Esophagus (tissue), 2 donors: Measurements from ENCODE around the gene PRH2. TPM values are rescaled to one million over a fixed set of nuclear protein-coding genes. Genes with fewer than 3 reads are reported as not detected.

ENCODE experiments used
- H3K27ac ChIP-seq, 2 donors: one replicate each; pipeline ENCODE4 v1.5.1; 2013; ENCODE audit warnings: low read depth in 2 of 2, mild to moderate bottlenecking in 2 of 2, inconsistent platforms in 1 of 2, low read length in 1 of 2, moderate library complexity in 1 of 2
- H3K27me3 ChIP-seq, 2 donors: one replicate each; pipeline ENCODE4 v1.6.1; 2013; ENCODE audit warnings: low read length in 2 of 2, control low read depth in 1 of 2, mild to moderate bottlenecking in 1 of 2; ENCODE audit not compliant: insufficient read depth in 2 of 2, control insufficient read depth in 1 of 2
- H3K36me3 ChIP-seq, 2 donors: one replicate each; pipeline ENCODE4 v1.6.1; 2013; ENCODE audit warnings: low read length in 1 of 2; ENCODE audit not compliant: control insufficient read depth in 2 of 2, insufficient read depth in 2 of 2
- H3K4me1 ChIP-seq, 2 donors: one replicate each; pipeline ENCODE4 v1.6.1; 2013; ENCODE audit warnings: low read length in 1 of 2; ENCODE audit not compliant: control insufficient read depth in 2 of 2, insufficient read depth in 2 of 2
- H3K4me3 ChIP-seq, 2 donors: one replicate each; pipeline ENCODE4 v1.5.1; 2013; ENCODE audit warnings: low read length in 2 of 2, mild to moderate bottlenecking in 2 of 2, low read depth in 1 of 2, moderate library complexity in 1 of 2
- H3K9me3 ChIP-seq, 2 donors: one replicate each; pipeline ENCODE4 v1.6.1; 2013; ENCODE audit warnings: mild to moderate bottlenecking in 2 of 2, low read depth in 1 of 2, low read length in 1 of 2, moderate library complexity in 1 of 2; ENCODE audit not compliant: control insufficient read depth in 2 of 2, insufficient read depth in 1 of 2
- WGBS, 2 donors: extraction: QIAGEN DNeasy Blood & Tissue Kit; methylation state at CpG; one replicate each; pipeline ENCODE4 v1.1.7; 2013; 5-methylcytosine and 5-hydroxymethylcytosine counted together
- polyA plus RNA-seq, 2 donors: library from polyadenylated mRNA; stranded (reverse); fragments of 200-250 nt; gene quantifications; one replicate each; pipeline ENCODE4 v1.2.3, GENCODE V29; 2013
- donor health status: healthy with polysubstance abuse.
- donor health status: Bipolar disorder and iron deficiency.

PRH2 gene
- polyA plus RNA-seq, result not detected

DNA sequence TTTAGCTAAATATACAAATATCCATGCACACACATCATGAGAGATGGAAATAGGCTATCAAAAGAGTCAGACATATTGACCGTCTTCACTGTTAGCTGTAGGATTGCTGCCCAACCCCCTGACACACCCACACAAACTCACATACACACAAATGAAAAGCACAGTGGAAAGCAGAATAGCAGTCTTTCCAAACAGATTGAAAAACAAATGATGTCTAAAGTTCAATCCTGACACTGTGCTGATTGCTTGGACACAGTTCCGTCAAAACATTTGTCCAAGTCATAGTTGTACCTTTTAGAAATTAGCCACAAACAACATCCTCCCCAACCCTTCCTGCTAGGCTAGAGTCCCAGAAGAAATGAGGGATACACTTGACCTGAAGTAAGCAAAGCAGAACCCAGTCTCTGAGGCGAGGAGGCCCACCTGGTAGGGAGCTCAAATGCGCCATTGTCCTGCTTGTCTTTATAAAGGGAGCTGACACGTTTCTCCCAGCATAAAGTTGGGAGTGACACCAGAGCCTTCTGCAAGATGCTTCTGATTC is at the start of gene PRH2:
Gene PRH2, plus strand, starts transcription at position 491 of the 541 bp plus-strand sequence. Its CDS starts 38 bp downstream, at position 529.
- Histone ChIP-seq H3K4me1 (no peaks in the 10 kb centered on the region), H3K4me3 (no peak within 1 kb of the TSS), H3K27me3 (no peaks in the 10 kb centered on the region), H3K27ac (no peak within 1 kb of the TSS), H3K36me3 (no peaks in the 10 kb centered on the region), H3K9me3 (no peaks in the 10 kb centered on the region)
- 92 to 96% methylated on average over 5 of the region's 5 CpGs for WGBS, 2 donors

DNA sequence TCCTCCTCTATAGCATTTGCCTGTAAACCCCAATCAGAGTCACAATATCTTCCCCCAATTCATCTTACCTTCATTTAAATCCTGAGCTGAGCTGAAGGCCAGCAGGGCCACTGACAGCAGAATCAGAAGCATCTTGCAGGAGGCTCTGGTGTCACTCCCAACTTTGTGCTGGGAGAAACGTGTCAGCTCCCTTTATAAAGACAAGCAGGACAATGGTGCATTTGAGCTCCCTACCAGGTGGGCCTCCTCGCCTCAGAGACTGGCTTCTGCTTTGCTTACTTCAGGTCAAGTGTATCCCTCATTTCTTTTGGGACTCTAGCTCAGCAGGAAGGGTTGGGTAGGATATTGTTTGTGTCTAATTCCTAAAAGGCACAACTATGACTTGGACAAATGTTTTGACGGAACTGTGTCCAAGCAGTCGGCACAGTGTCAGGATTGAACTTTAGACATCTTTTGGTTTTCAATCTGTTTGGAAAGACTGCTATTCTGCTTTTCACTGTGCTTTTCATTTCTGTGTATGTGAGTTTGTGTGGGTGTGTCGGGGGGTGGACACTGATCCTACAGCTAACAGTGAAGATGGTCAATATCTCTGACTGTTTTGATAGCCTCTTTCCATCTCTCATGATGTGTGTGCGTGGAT is 44.8 kb upstream of the PRH2 start, which contains the start of gene PRH1:
Gene PRH1, minus strand, starts transcription at position 170 of the 640 bp plus-strand sequence. Its CDS starts 38 bp downstream, at position 132.
- Histone ChIP-seq H3K27ac (no peak within 1 kb of the TSS), H3K27me3 (no peaks in the 10 kb centered on the region), H3K4me1 (no peaks in the 10 kb centered on the region), H3K4me3 (no peak within 1 kb of the TSS), H3K9me3 (no peaks in the 10 kb centered on the region), H3K36me3 (no peaks in the 10 kb centered on the region)
- WGBS, 2 donors, result 93 to 95% methylated on average over 6 of the region's 6 CpGs

DNA sequence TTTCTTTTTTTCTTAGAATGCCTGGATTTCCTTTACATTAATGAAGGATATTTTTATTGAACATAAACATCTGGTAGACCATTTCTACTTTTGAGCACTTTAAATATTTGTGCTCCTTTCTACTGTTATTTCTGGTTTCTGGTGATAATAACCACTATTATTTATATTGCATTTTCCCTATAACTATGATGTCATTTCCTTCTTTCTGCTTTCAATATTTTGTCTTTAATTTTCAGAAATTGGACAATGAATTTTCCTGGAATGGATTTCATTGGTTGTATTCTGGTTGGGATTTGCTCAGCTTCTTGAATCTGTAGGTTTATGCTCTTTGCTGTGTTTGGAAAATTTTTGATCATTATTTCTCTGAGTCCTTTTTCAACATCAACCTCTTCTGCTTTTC is 39.8 kb upstream of the PRH2 start:
- H3K27ac ChIP-seq, result no peak overlapping the region
- H3K4me1 ChIP-seq, result no peaks in the 10 kb centered on the region

DNA sequence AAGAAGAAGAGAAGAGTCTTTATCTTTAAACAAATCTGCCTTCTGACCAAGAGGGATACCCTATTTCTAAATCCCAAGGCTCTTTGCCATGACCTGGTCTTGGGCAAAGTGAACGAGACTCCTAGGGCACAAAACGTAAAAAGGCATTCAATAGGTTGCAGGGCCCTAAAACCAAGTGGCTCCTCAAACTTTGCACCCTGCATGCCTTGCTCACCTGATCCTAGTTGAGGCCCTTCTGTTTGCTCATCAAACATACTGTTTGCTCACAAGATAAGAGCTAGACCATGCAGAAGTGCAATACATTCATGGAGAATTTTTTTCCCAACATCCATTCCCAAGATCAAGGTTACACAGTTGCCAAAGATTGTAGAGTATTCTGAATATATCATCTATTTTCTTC is 37.1 kb upstream of the PRH2 start:
- H3K9me3 ChIP-seq, result no peaks in the 10 kb centered on the region
- no peaks in the 10 kb centered on the region for H3K4me1 ChIP-seq
- H3K36me3 ChIP-seq, result no peaks in the 10 kb centered on the region
- H3K27ac ChIP-seq, result no peak overlapping the region
- H3K27me3 ChIP-seq, result no peaks in the 10 kb centered on the region
- H3K4me3 ChIP-seq, result no peak overlapping the region
- WGBS, 2 donors, result 74 to 90% methylated on average over 2 of the region's 2 CpGs

More for the DNA sequence above, 39.8 kb upstream of the PRH2 start:
- Histone ChIP-seq H3K4me3 (no peak overlapping the region), H3K9me3 (no peaks in the 10 kb centered on the region), H3K36me3 (no peaks in the 10 kb centered on the region), H3K27me3 (no peaks in the 10 kb centered on the region)

DNA sequence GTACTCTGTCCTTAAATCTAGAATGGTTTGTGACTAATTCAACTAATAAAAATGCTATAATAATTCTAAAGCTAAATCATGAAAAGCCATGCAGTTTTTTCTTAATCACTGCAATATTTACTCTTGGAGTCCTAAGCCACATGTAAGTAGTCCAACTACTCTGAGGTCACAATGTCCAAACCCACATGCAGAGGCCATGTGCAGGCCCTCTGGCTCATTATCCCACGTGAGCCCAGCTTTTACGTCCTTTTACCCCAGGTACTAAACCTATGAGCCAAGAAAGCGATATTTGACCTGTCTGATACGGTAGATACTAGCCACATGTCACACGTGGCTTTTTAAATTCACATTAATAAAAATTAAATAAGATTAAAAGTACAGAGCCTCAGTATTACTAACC is 32.2 kb upstream of the PRH2 start:
- Histone ChIP-seq H3K27ac (no peak overlapping the region), H3K4me1 (peaks cover 0 to 3% of the 10 kb centered on the region in 2 donors), H3K9me3 (no peaks in the 10 kb centered on the region), H3K36me3 (no peaks in the 10 kb centered on the region), H3K4me3 (no peak overlapping the region), H3K27me3 (no peaks in the 10 kb centered on the region)
- 95 to 96% methylated on average over 5 of the region's 5 CpGs for WGBS, 2 donors

DNA sequence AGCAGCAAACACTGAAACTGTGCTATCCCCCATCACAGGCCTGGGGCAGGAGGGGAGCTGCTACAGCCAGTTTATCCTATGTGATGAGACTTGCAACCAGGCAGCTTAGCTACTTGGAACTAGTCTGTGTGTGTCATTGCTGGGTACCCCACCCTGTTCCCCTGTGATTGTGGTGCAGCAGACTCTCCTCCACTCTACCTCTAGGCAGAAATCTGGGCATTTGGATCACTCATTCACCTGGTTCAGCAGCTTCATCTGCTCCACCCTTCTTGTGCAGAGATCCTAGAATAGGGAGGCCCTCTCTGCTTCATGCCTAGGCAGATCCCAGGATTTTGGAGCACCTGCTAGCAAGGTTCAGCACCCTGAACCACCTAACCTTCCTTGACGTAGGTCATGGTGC is 28.5 kb upstream of the PRH2 start:
- no peak overlapping the region for H3K4me3 ChIP-seq
- H3K27ac ChIP-seq, result peak overlapping the region; percentile 17 to 56
- no peaks in the 10 kb centered on the region for H3K36me3 ChIP-seq
- no peaks in the 10 kb centered on the region for H3K27me3 ChIP-seq
- 73 to 77% methylated on average over 1 of the region's 1 CpG for WGBS, 2 donors
- H3K9me3 ChIP-seq, result no peaks in the 10 kb centered on the region
- H3K4me1 ChIP-seq, result peaks cover 0 to 3% of the 10 kb centered on the region in 2 donors

DNA sequence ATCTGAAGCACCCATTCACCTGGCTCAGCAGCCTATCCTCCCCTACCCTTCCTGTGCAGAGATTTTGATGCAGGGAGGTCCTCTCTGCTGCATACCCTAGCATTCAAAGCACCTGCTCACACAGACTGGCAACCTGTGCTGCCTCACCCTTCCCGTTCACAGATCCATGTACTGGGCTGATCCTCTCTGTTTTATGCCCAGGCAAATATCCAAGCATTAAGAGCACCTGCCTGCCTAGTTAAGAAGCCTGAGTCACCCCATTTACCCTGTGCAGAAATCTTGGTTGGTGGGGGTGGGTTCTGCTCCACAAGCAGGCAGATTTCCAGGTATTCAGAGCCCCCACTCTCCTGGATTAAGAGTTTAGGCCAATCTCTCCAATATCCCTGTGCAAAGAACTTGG is 28.1 kb upstream of the PRH2 start:
- no peaks in the 10 kb centered on the region for H3K9me3 ChIP-seq
- H3K27ac ChIP-seq, result peak overlapping the region; percentile 17 to 72
- WGBS, 2 donors, result 76 to 94% methylated on average over 1 of the region's 1 CpG
- no peaks in the 10 kb centered on the region for H3K36me3 ChIP-seq
- H3K27me3 ChIP-seq, result no peaks in the 10 kb centered on the region
- H3K4me3 ChIP-seq, result no peak overlapping the region
- H3K4me1 ChIP-seq, result peaks cover 0 to 3% of the 10 kb centered on the region in 2 donors

DNA sequence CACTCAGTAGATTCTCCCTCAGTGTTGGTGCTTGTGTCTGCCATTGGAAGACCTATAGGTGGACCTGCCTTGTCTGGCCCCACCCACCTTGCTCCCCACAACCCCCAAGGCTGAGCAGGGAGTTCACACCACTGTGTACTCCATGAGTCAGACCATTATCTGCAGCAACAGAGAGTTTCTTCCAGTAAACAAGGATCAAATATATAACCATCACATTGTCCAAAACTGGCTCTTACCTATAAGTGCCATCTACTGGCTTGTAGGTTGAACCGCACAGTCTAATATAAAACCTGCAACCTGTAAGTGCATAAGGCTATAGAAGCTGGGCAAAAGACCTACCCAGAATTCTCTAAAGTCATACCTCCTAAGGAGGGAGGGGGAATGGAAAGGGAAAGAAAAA is 27.6 kb upstream of the PRH2 start:
- Histone ChIP-seq H3K4me1 (peaks cover 0 to 3% of the 10 kb centered on the region in 2 donors), H3K27ac (peak overlapping the region; percentile 17 to 72), H3K9me3 (no peaks in the 10 kb centered on the region), H3K27me3 (no peaks in the 10 kb centered on the region), H3K36me3 (no peaks in the 10 kb centered on the region), H3K4me3 (no peak overlapping the region)
- 91 to 95% methylated on average over 1 of the region's 1 CpG for WGBS, 2 donors

DNA sequence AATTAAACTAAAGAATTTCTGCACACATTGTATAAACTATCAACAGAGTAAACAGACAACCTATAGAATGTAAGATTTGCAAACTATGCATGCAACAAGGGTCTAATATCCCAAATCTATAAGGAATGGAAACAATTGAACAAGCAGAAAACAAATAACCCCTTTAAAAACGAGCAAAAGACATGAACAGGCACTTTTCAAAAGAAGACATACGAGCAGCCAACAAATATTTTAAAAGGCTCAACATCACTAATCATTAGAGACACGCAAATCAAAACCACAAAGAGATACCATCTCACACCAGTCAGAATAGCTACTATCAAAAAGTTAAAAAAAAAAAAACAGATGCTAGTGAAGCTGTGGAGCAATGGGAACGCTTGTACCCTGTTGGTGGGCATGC is 24.4 kb upstream of the PRH2 start:
- Histone ChIP-seq H3K4me3 (no peak overlapping the region), H3K36me3 (no peaks in the 10 kb centered on the region), H3K9me3 (no peaks in the 10 kb centered on the region), H3K27me3 (no peaks in the 10 kb centered on the region), H3K27ac (no peak overlapping the region), H3K4me1 (peaks cover 0 to 3% of the 10 kb centered on the region in 2 donors)
- WGBS, 2 donors, result 89 to 90% methylated on average over 4 of the region's 4 CpGs

DNA sequence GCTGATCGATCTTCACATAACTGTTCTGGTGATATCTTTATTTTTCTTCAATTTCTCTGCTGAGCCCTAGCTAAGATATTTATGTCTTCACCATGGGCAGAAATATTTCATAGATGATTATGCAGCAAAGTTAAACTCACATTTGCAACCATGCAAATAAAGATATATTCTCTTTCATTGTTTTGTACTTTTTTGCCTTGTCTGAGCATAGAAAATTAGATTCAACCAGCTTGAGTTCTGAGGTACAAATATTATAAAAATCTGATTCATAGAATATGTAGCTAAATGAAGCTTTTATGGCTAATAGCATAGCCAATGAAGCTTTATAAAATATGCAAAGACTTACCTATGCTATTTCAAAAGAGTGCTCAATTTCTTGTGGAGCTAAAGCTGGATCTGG is 19.6 kb upstream of the PRH2 start, which contains the start of gene TAS2R13:
Gene TAS2R13, minus strand, starts transcription at position 101 of the 400 bp plus-strand sequence. CDS start 264 bp downstream, outside the sequence.
- Histone ChIP-seq H3K27me3 (no peaks in the 10 kb centered on the region), H3K27ac (no peak within 1 kb of the TSS), H3K36me3 (no peaks in the 10 kb centered on the region), H3K4me1 (no peaks in the 10 kb centered on the region), H3K4me3 (no peak within 1 kb of the TSS), H3K9me3 (no peaks in the 10 kb centered on the region)
- WGBS, 2 donors, result 94 to 99% methylated on average over 1 of the region's 1 CpG
